ENCODE measurements around the gene MEF2C. TPM values are rescaled to one million over a fixed set of nuclear protein-coding genes. Genes with fewer than 3 reads are reported as not detected.

Gene MEF2C
- total RNA-seq, 1 donor from 2014 or later: under 0.01 TPM

DNA sequence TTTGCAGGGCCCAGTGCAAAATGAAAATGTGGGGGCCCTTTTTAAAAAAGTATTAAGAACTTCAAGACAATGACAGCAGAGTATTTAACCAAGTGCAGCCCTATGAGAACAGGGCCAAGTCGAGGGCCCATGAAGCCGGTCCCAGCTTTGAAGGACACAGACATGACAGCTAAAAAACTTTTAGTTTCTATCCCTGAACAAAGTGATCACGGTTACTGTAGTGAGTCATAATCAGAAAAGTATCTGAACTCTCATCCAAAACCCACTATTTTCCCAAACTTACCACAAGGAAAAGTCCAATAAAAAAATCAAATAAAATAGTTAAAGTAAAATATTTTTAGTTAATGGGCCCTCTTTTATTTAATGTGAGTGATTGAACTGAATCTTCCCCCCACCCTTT, 126.0 kb downstream of the MEF2C start:
- H3K36me3 ChIP-seq (ENCODE audit: control insufficient read depth, insufficient read depth, low read length): no peaks in the 10 kb centered on the region
- no peak for FAIRE-seq
- H3K27me3 ChIP-seq (ENCODE audit: control insufficient read depth, insufficient read depth, low read length): no peaks in the 10 kb centered on the region
- no peak overlapping the region for H3K4me3 ChIP-seq (ENCODE audit: low read depth, low read length)
- DNase-seq (ENCODE audit: low read depth): no peak
- TF ChIP-seq, protein P1, sequence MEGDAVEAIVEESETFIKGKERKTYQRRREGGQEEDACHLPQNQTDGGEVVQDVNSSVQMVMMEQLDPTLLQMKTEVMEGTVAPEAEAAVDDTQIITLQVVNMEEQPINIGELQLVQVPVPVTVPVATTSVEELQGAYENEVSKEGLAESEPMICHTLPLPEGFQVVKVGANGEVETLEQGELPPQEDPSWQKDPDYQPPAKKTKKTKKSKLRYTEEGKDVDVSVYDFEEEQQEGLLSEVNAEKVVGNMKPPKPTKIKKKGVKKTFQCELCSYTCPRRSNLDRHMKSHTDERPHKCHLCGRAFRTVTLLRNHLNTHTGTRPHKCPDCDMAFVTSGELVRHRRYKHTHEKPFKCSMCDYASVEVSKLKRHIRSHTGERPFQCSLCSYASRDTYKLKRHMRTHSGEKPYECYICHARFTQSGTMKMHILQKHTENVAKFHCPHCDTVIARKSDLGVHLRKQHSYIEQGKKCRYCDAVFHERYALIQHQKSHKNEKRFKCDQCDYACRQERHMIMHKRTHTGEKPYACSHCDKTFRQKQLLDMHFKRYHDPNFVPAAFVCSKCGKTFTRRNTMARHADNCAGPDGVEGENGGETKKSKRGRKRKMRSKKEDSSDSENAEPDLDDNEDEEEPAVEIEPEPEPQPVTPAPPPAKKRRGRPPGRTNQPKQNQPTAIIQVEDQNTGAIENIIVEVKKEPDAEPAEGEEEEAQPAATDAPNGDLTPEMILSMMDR (IDR thresholded peaks at IDR 0.05; ENCODE audit: insufficient read depth, low read length, severe bottlenecking): no peak

GRCh38 chr5:88748666-88749065, 134.3 kb downstream of the MEF2C start:
- no peak for DNase-seq (ENCODE audit: low read depth)
- no peak for FAIRE-seq
- no peaks in the 10 kb centered on the region for H3K36me3 ChIP-seq (ENCODE audit: control insufficient read depth, insufficient read depth, low read length)
- no peaks in the 10 kb centered on the region for H3K27me3 ChIP-seq (ENCODE audit: control insufficient read depth, insufficient read depth, low read length)
- H3K4me3 ChIP-seq (ENCODE audit: low read depth, low read length): no peak overlapping the region
- TF ChIP-seq, protein P1 (IDR thresholded peaks at IDR 0.05; ENCODE audit: insufficient read depth, low read length, severe bottlenecking): no peak

- DNase-seq (ENCODE audit: low read depth) (no peak), FAIRE-seq (no peak)
- H3K36me3 ChIP-seq (ENCODE audit: control insufficient read depth, insufficient read depth, low read length): no peaks in the 10 kb centered on the region
- TF ChIP-seq, protein P1 (IDR thresholded peaks at IDR 0.05; ENCODE audit: insufficient read depth, low read length, severe bottlenecking): no peak
- no peaks in the 10 kb centered on the region for H3K27me3 ChIP-seq (ENCODE audit: control insufficient read depth, insufficient read depth, low read length)
- no peak overlapping the region for H3K4me3 ChIP-seq (ENCODE audit: low read depth, low read length)
Measured at GRCh38 chr5:88746438-88746882, 136.5 kb downstream of the MEF2C start.

GRCh38 chr5:88745093-88745696, 137.8 kb downstream of the MEF2C start:
- H3K4me3 ChIP-seq (ENCODE audit: low read depth, low read length): no peak overlapping the region
- TF ChIP-seq, protein P1 (IDR thresholded peaks at IDR 0.05; ENCODE audit: insufficient read depth, low read length, severe bottlenecking): no peak
- H3K36me3 ChIP-seq (ENCODE audit: control insufficient read depth, insufficient read depth, low read length): no peaks in the 10 kb centered on the region
- DNase-seq (ENCODE audit: low read depth) (no peak), FAIRE-seq (no peak)
- no peaks in the 10 kb centered on the region for H3K27me3 ChIP-seq (ENCODE audit: control insufficient read depth, insufficient read depth, low read length)

- H3K27me3 ChIP-seq (ENCODE audit: control insufficient read depth, insufficient read depth, low read length): no peaks in the 10 kb centered on the region
- no peak overlapping the region for H3K4me3 ChIP-seq (ENCODE audit: low read depth, low read length)
- DNase-seq (ENCODE audit: low read depth) (peak; percentile 52), FAIRE-seq (no peak)
- TF ChIP-seq, protein P1 (IDR thresholded peaks at IDR 0.05; ENCODE audit: insufficient read depth, low read length, severe bottlenecking): no peak
- H3K36me3 ChIP-seq (ENCODE audit: control insufficient read depth, insufficient read depth, low read length): no peaks in the 10 kb centered on the region
Measured at GRCh38 chr5:88743231-88743834, 139.7 kb downstream of the MEF2C start.
